ENCODE measurements around the gene TRPM1. TPM values are rescaled to one million over a fixed set of nuclear protein-coding genes. Genes with fewer than 3 reads are reported as not detected.

Gene TRPM1
- total RNA-seq, 2 donors from 2014 or later, result not detected

Other genes with a start within 250 kb of the TRPM1 start
- gene FAN1, start 197.8 kb downstream of the TRPM1 start, total RNA-seq, result 10 to 100 TPM in 1 of 2 donors, 1 to 10 TPM in 1; 5.8 to 14.5 TPM
- 10 to 100 TPM; 13.9 to 44.7 TPM for gene MTMR10, start 110.1 kb downstream of the TRPM1 start, total RNA-seq
- gene KLF13, start 225.1 kb upstream of the TRPM1 start, total RNA-seq, result 10 to 100 TPM; 59.5 to 76.5 TPM

All from thoracic aorta (tissue), 2 donors.